Mucosa of stomach (tissue), 1 donor: ENCODE data around the gene GAPDH.

Experiments
- H3K27me3 ChIP-seq: one replicate; pipeline ENCODE4 v1.7.0; 2013; ENCODE audit warnings: mild to moderate bottlenecking, low read length; ENCODE audit not compliant: control insufficient read depth, insufficient read depth
- H3K36me3 ChIP-seq: one replicate; pipeline ENCODE4 v1.7.0; 2013; ENCODE audit warnings: low read length; ENCODE audit not compliant: control insufficient read depth, insufficient read depth
- H3K4me1 ChIP-seq: one replicate; pipeline ENCODE4 v1.7.0; 2013; ENCODE audit warnings: mild to moderate bottlenecking, low read length; ENCODE audit not compliant: control insufficient read depth, insufficient read depth
- H3K4me3 ChIP-seq: one replicate; pipeline ENCODE4 v1.7.0; 2013; ENCODE audit warnings: low read length
- H3K9ac ChIP-seq: one replicate; pipeline ENCODE4 v1.7.0; 2013; ENCODE audit warnings: mild to moderate bottlenecking, low read length, moderate library complexity
- H3K9me3 ChIP-seq: one replicate; pipeline ENCODE4 v1.7.0; 2013; ENCODE audit warnings: mild to moderate bottlenecking, low read length, moderate library complexity; ENCODE audit not compliant: control insufficient read depth
- donor health status: Pancreatic carcinoma.

GAPDH gene

GRCh38 chr12:6508087-6508486, 26.2 kb upstream of the GAPDH start:
- Histone ChIP-seq H3K4me3 (no peak overlapping the region), H3K4me1 (no peaks in the 10 kb centered on the region), H3K9me3 (no peaks in the 10 kb centered on the region), H3K36me3 (no peaks in the 10 kb centered on the region), H3K27me3 (no peaks in the 10 kb centered on the region), H3K9ac (no peak overlapping the region)

- no peak overlapping the region for H3K9ac ChIP-seq
- no peaks in the 10 kb centered on the region for H3K9me3 ChIP-seq
- H3K4me1 ChIP-seq, result no peaks in the 10 kb centered on the region
- H3K4me3 ChIP-seq, result no peak overlapping the region
- H3K36me3 ChIP-seq, result peaks cover 16% of the 10 kb centered on the region
- no peaks in the 10 kb centered on the region for H3K27me3 ChIP-seq
Measured at GRCh38 chr12:6520186-6520585, 14.1 kb upstream of the GAPDH start.

- H3K4me1 ChIP-seq, result no peaks in the 10 kb centered on the region
- H3K27me3 ChIP-seq, result no peaks in the 10 kb centered on the region
- H3K4me3 ChIP-seq, result no peak overlapping the region
- peaks cover 11% of the 10 kb centered on the region for H3K36me3 ChIP-seq
- no peaks in the 10 kb centered on the region for H3K9me3 ChIP-seq
- H3K9ac ChIP-seq, result no peak overlapping the region
Measured at GRCh38 chr12:6522193-6522592, 12.1 kb upstream of the GAPDH start.

GRCh38 chr12:6523708-6524107, 10.6 kb upstream of the GAPDH start:
- no peak overlapping the region for H3K4me3 ChIP-seq
- H3K9me3 ChIP-seq, result no peaks in the 10 kb centered on the region
- H3K4me1 ChIP-seq, result no peaks in the 10 kb centered on the region
- H3K36me3 ChIP-seq, result peaks cover 21% of the 10 kb centered on the region
- no peak overlapping the region for H3K9ac ChIP-seq
- no peaks in the 10 kb centered on the region for H3K27me3 ChIP-seq

GRCh38 chr12:6524648-6525047, 9.7 kb upstream of the GAPDH start:
- no peaks in the 10 kb centered on the region for H3K4me1 ChIP-seq
- H3K4me3 ChIP-seq, result no peak overlapping the region
- H3K9me3 ChIP-seq, result no peaks in the 10 kb centered on the region
- H3K9ac ChIP-seq, result no peak overlapping the region
- peaks cover 27% of the 10 kb centered on the region for H3K36me3 ChIP-seq
- no peaks in the 10 kb centered on the region for H3K27me3 ChIP-seq

GRCh38 chr12:6526201-6526600, 8.1 kb upstream of the GAPDH start:
- Histone ChIP-seq H3K9ac (no peak overlapping the region), H3K4me1 (no peaks in the 10 kb centered on the region)

GRCh38 chr12:6526766-6527525, 7.4 kb upstream of the GAPDH start:
- Histone ChIP-seq H3K27me3 (no peaks in the 10 kb centered on the region), H3K9ac (no peak overlapping the region), H3K4me1 (no peaks in the 10 kb centered on the region), H3K9me3 (no peaks in the 10 kb centered on the region), H3K4me3 (no peak overlapping the region), H3K36me3 (peaks cover 29% of the 10 kb centered on the region)

More at GRCh38 chr12:6526201-6526600, 8.1 kb upstream of the GAPDH start:
- Histone ChIP-seq H3K4me3 (no peak overlapping the region), H3K36me3 (peaks cover 29% of the 10 kb centered on the region), H3K27me3 (no peaks in the 10 kb centered on the region), H3K9me3 (no peaks in the 10 kb centered on the region)

- no peak overlapping the region for H3K9ac ChIP-seq
- no peaks in the 10 kb centered on the region for H3K27me3 ChIP-seq
- peaks cover 7% of the 10 kb centered on the region for H3K4me1 ChIP-seq
- no peaks in the 10 kb centered on the region for H3K9me3 ChIP-seq
- no peak overlapping the region for H3K4me3 ChIP-seq
- H3K36me3 ChIP-seq, result peaks cover 22% of the 10 kb centered on the region
Measured at GRCh38 chr12:6527711-6528110, 6.6 kb upstream of the GAPDH start.

- Histone ChIP-seq H3K4me1 (peaks cover 16% of the 10 kb centered on the region), H3K4me3 (no peak overlapping the region), H3K9ac (no peak overlapping the region), H3K27me3 (no peaks in the 10 kb centered on the region), H3K36me3 (peaks cover 17% of the 10 kb centered on the region), H3K9me3 (no peaks in the 10 kb centered on the region)
Measured at GRCh38 chr12:6528539-6529235, 5.6 kb upstream of the GAPDH start.

- Histone ChIP-seq H3K4me3 (no peak overlapping the region), H3K4me1 (peaks cover 17% of the 10 kb centered on the region), H3K36me3 (peaks cover 17% of the 10 kb centered on the region), H3K9ac (no peak overlapping the region), H3K27me3 (no peaks in the 10 kb centered on the region), H3K9me3 (no peaks in the 10 kb centered on the region)
Measured at GRCh38 chr12:6529291-6529737, 5.0 kb upstream of the GAPDH start.

GRCh38 chr12:6530576-6531260, 3.6 kb upstream of the GAPDH start:
- H3K4me1 ChIP-seq, result peaks cover 22% of the 10 kb centered on the region
- no peaks in the 10 kb centered on the region for H3K9me3 ChIP-seq
- H3K27me3 ChIP-seq, result no peaks in the 10 kb centered on the region

More at GRCh38 chr12:6530576-6531260, 3.6 kb upstream of the GAPDH start:
- Histone ChIP-seq H3K4me3 (no peak overlapping the region), H3K9ac (no peak overlapping the region), H3K36me3 (peaks cover 17% of the 10 kb centered on the region)
